HEK293T (cell line): ENCODE data around the gene MIPOL1.

Experiments
- CTCF ChIA-PET: fragments of 350-600 bp; formaldehyde crosslinking; extraction: SDS; loops from one replicate; lab custom pipeline; 2021; ENCODE audit warnings: antibody characterized with exemption, inconsistent platforms; lab: Yijun Ruan, JAX
- POLR2A ChIA-PET: fragments of 350-600 bp; formaldehyde crosslinking; extraction: SDS; loops from one replicate; lab custom pipeline; 2020; ENCODE audit warnings: antibody characterized with exemption, inconsistent platforms; lab: Yijun Ruan, JAX
- DNase-seq: peaks from one replicate; pipeline ENCODE4 v3.0.0; 2012; ENCODE audit warnings: mixed read lengths; ENCODE audit errors: extremely low spot score
- ARNT ChIP-seq: fragments of 450-650 bp; IDR thresholded peaks from 2 replicates; pipeline ENCODE4 v1.6.1; 2017; ENCODE audit warnings: mild to moderate bottlenecking
- BHLHE40 ChIP-seq: fragments of 450-650 bp; IDR thresholded peaks from 2 replicates; pipeline ENCODE4 v1.6.1; 2016; ENCODE audit warnings: mild to moderate bottlenecking, moderate library complexity, borderline replicate concordance
- CTBP1 ChIP-seq: fragments of 450-650 bp; IDR thresholded peaks from 2 replicates; pipeline ENCODE4 v1.6.1; 2016; ENCODE audit warnings: borderline replicate concordance
- ELF4 ChIP-seq: fragments of 450-650 bp; IDR thresholded peaks from 2 replicates; pipeline ENCODE4 v1.6.1; 2017; ENCODE audit warnings: antibody characterized with exemption
- FOXA1 ChIP-seq: fragments of 450-650 bp; IDR thresholded peaks from 2 replicates; pipeline ENCODE4 v1.6.1; 2016; ENCODE audit warnings: mild to moderate bottlenecking
- FOXK2 ChIP-seq: fragments of 450-650 bp; IDR thresholded peaks from 2 replicates; pipeline ENCODE4 v1.6.1; 2016; ENCODE audit warnings: mild to moderate bottlenecking
- FOXM1 ChIP-seq: fragments of 450-650 bp; IDR thresholded peaks from 2 replicates; pipeline ENCODE4 v1.6.1; 2017; ENCODE audit warnings: mild to moderate bottlenecking, borderline replicate concordance
- HDGF ChIP-seq: fragments of 450-650 bp; IDR thresholded peaks from 2 replicates; pipeline ENCODE4 v1.6.1; 2017; ENCODE audit warnings: antibody characterized with exemption, borderline replicate concordance
- L3MBTL2 ChIP-seq: fragments of 450-650 bp; conservative IDR thresholded peaks from 2 replicates; pipeline ENCODE4 v1.6.1; 2016; ENCODE audit warnings: mild to moderate bottlenecking
- LEF1 ChIP-seq: fragments of 450-650 bp; IDR thresholded peaks from 2 replicates; pipeline ENCODE4 v1.6.1; 2017; ENCODE audit warnings: mild to moderate bottlenecking, borderline replicate concordance
- NFRKB ChIP-seq: fragments of 450-650 bp; IDR thresholded peaks from 2 replicates; pipeline ENCODE4 v1.6.1; 2016; ENCODE audit warnings: mild to moderate bottlenecking, moderate library complexity
- SP1 ChIP-seq: fragments of 450-650 bp; IDR thresholded peaks from 2 replicates; pipeline ENCODE4 v1.6.1; 2017
- SUZ12 ChIP-seq: fragments of 450-650 bp; IDR thresholded peaks from 2 replicates; pipeline ENCODE4 v1.6.1; 2016; ENCODE audit warnings: mild to moderate bottlenecking
- TARDBP ChIP-seq: fragments of 450-650 bp; IDR thresholded peaks from 2 replicates; pipeline ENCODE4 v1.6.1; 2016
- ZNF384 ChIP-seq: fragments of 450-650 bp; IDR thresholded peaks from 2 replicates; pipeline ENCODE4 v1.6.1; 2016
- TF ChIP-seq, protein P1 (sequence below): fragments of 450-650 bp; IDR thresholded peaks from 2 replicates; pipeline ENCODE4 v1.6.1; 2016

The MIPOL1 gene

DNA sequence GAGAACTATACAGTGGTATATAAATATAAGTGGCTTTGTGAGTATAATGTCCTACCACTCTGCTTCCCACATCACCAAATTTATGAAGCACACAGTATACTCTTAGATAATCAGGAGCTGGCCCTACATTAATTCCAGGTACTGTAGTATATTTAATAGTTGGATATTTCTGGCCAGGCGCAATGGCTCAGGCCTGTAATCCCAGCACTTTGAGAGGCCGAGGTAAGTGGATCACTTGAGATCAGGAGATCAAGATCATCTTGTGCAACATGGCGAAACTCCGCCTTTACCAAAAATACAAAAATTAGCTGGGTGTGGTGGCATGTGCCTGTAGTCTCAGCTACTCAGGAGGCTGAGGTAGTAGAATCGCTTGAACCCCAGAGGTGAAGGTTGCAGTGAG lies 293.3 kb downstream of the MIPOL1 start:
- ChIA-PET POLR2A (no interaction called here), CTCF (no interaction called here)
- DNase-seq: no peak
- no peak for TF ChIP-seq HDGF
- no peak for TF ChIP-seq ZNF384
- no peak for TF ChIP-seq SP1
- TF ChIP-seq L3MBTL2: no peak
- TF ChIP-seq FOXA1: no peak
- no peak for TF ChIP-seq NFRKB
- no peak for TF ChIP-seq FOXM1
- TF ChIP-seq LEF1: no peak

DNA sequence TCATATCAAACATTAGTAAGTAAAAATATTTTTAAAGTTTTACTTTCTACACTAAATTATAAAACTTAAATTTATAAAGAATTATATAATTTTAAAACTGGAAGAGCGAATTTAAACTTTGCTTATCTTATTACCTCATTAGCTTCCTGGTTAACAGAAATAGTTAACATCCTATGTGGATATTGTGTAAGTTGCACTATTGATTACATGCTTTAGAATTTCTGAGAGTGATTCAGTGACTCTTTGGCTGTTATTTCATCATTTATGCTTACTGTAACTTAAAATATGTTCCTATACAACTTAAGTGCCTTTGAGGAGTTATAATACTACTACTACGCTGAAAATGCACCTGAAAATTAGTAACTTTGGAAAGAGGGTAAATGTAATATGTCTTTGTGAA lies 295.9 kb downstream of the MIPOL1 start:
- TF ChIP-seq ELF4: no peak
- no peak for TF ChIP-seq HDGF
- no peak for TF ChIP-seq NFRKB
- no peak for TF ChIP-seq ARNT
- TF ChIP-seq SP1: no peak
- TF ChIP-seq LEF1: no peak
- no peak for TF ChIP-seq FOXM1
- TF ChIP-seq CTBP1: no peak
- ChIA-PET POLR2A (no interaction called here), CTCF (no interaction called here)
- no peak for DNase-seq

DNA sequence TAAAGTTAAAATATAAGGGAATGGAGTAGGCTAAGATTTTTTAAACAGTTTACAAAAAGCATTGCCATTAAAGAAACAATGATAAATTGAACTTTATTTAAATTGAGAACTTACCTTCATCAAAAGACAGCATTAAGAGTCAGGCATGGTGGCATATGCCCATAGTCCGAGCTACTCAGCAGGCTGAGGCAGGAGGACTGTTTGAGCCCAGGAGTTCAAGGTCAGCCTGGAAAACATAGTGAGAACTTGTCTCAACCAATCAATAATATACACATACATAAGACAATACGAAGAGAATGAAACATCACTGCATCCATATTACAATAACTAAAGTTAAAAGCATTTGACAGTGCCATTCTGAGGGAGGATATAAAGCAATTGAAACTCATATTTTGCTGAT lies 299.7 kb downstream of the MIPOL1 start:
- DNase-seq: no peak
- ChIA-PET CTCF (no interaction called here), POLR2A (no interaction called here)
- TF ChIP-seq ELF4: no peak
- no peak for TF ChIP-seq L3MBTL2
- TF ChIP-seq CTBP1: no peak
- TF ChIP-seq TARDBP: no peak
- TF ChIP-seq FOXM1: no peak
- TF ChIP-seq ZNF384: no peak
- no peak for TF ChIP-seq FOXA1
- TF ChIP-seq, protein P1, sequence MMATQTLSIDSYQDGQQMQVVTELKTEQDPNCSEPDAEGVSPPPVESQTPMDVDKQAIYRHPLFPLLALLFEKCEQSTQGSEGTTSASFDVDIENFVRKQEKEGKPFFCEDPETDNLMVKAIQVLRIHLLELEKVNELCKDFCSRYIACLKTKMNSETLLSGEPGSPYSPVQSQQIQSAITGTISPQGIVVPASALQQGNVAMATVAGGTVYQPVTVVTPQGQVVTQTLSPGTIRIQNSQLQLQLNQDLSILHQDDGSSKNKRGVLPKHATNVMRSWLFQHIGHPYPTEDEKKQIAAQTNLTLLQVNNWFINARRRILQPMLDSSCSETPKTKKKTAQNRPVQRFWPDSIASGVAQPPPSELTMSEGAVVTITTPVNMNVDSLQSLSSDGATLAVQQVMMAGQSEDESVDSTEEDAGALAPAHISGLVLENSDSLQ: no peak
- TF ChIP-seq ARNT: no peak
- no peak for TF ChIP-seq NFRKB
- TF ChIP-seq BHLHE40: no peak
- TF ChIP-seq SUZ12: no peak
- no peak for TF ChIP-seq HDGF
- TF ChIP-seq FOXK2: no peak
- TF ChIP-seq SP1: no peak
- TF ChIP-seq LEF1: no peak

DNA sequence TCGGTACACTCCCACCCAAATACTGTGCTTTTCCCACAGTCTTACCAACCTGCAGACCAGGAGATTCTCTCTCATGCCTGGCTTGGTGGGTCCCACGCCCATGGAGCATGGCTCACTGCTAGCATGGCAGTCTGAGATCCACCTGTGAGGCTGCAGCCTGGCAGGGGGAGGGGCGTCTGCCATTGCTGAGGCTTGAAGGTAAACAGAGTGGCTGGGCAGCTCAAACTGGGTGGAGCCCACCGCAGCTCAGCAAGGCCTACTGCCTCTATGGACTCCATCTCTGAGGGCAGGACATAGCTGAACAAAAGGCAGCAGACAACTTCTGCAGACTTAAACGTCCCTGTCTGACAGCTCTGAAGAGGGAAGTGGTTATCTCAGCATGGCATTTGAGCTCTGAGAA lies 304.1 kb downstream of the MIPOL1 start:
- ChIA-PET CTCF (no interaction called here), POLR2A (no interaction called here)
- DNase-seq: no peak
- TF ChIP-seq ZNF384 (no peak), CTBP1 (no peak), HDGF (no peak), BHLHE40 (no peak), L3MBTL2 (no peak)
- TF ChIP-seq, protein P1: no peak

DNA sequence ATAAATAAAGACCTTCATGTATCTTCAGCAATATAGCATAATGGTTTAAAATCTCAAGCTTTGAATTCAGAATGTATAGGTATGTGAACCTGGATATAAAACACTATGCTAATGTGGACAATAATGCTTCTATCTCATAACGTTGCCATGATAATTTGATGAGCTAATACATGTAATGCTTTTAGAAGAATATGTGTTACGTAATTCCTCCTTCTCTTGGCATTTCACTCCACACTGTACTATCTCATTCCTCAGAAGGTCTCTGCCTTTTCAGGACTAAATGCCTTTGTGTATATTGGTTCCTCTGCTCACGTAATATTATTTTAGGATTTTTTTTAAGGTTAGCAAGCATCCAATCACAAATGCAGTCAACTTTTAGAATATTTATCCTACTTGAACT lies 310.8 kb downstream of the MIPOL1 start:
- ChIA-PET POLR2A (no interaction called here), CTCF (no interaction called here)
- TF ChIP-seq SUZ12: no peak
- TF ChIP-seq NFRKB: no peak
- no peak for TF ChIP-seq ZNF384
- TF ChIP-seq L3MBTL2: no peak
- TF ChIP-seq TARDBP: no peak
- TF ChIP-seq HDGF: no peak
- TF ChIP-seq BHLHE40: no peak
- no peak for TF ChIP-seq FOXM1
- TF ChIP-seq CTBP1: no peak
- TF ChIP-seq SP1: no peak
- TF ChIP-seq, protein P1: no peak
- no peak for TF ChIP-seq ARNT
- no peak for TF ChIP-seq FOXA1
- TF ChIP-seq FOXK2: no peak
- no peak for TF ChIP-seq LEF1
- no peak for TF ChIP-seq ELF4
- no peak for DNase-seq

DNA sequence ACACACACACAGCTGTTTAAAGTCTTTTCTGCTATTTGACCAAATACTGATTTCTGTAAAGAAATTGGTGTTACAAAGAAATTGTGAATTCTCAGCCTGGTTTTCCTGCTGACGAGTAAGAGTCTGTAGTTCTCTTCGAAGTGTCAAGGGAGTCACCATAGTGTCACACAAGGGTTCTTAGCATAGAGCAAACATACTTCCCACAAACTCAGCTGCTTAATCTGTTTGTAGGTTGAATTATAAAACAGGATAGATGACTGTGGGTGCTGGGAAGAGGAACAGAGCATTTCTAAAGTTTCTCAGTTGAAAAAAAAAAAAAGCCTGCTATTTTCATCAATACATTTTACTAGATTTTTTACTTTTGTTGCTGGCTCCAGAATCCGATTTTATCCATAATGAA lies 314.4 kb downstream of the MIPOL1 start:
- ChIA-PET CTCF (no interaction called here), POLR2A (no interaction called here)
- no peak for DNase-seq
- TF ChIP-seq FOXK2 (no peak), ARNT (no peak), ZNF384 (no peak), L3MBTL2 (no peak), ELF4 (no peak)

DNA sequence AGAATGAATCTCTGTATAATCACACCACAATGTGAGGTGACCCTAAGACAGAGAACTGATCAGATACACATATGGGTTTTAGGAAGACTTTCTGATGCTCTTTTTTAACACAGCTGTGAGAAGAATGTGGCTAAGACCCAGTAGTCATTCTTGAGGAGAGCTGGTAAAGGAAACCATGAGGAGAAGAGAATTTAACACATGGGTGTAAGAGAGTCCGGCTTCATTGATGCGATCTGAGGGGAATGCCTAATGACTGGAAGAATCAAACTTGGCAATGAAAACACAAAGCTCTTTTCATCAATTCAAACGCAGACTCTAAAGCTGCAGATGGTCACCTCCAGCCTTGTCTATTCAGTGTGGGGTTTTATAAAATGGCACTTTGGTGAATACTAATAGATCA lies 318.0 kb downstream of the MIPOL1 start:
- no peak for DNase-seq
- POLR2A ChIA-PET: no interaction called here
- CTCF ChIA-PET: interaction anchor here (0.6 kb wide), 1 partner anchor 390 kb away, joined by 3 read pairs; no protein-coding TSS in a partner anchor
- TF ChIP-seq, protein P1: no peak
- no peak for TF ChIP-seq FOXM1
